Fibroblast of mammary gland (primary cell): ENCODE data around the gene PRRG4.

Source experiments
- DNase-seq: peaks from one replicate; pipeline ENCODE4 v3.0.0-alpha.2; 2010; ENCODE audit warnings: low read depth
- H3K4me3 ChIP-seq: 2 replicates; pipeline ENCODE4 v1.5.1; 2011; ENCODE audit warnings: low read depth, mild to moderate bottlenecking, low read length, moderate library complexity; ENCODE audit not compliant: control insufficient read depth
- CTCF ChIP-seq: conservative IDR thresholded peaks from 2 replicates; pipeline ENCODE4 v1.5.1; 2011; ENCODE audit warnings: low read depth, low read length, inconsistent platforms; ENCODE audit not compliant: control insufficient read depth, insufficient read depth

Gene PRRG4

DNA sequence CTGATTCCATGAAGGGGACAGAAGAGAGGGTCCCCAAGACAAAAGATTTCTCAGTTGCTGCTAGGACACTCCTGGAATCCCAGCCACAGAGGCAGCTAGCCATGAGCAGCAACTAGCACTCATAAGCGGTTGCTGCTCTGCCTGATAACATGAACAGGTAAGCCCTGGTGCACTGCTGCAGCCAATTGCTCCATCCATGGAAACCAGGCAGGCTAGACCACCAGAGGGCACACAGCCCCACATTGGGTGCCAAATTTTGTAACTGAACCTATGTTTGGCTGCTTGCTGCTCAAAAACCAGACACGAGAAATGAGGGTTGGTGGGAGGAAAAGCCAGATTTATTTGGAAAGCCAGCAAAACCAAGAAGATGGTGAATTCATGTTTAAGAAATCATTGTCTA is 40.9 kb downstream of the PRRG4 start:
- DNase-seq: no peak
- peak; percentile 36 for TF ChIP-seq CTCF
- no peak overlapping the region for H3K4me3 ChIP-seq

DNA sequence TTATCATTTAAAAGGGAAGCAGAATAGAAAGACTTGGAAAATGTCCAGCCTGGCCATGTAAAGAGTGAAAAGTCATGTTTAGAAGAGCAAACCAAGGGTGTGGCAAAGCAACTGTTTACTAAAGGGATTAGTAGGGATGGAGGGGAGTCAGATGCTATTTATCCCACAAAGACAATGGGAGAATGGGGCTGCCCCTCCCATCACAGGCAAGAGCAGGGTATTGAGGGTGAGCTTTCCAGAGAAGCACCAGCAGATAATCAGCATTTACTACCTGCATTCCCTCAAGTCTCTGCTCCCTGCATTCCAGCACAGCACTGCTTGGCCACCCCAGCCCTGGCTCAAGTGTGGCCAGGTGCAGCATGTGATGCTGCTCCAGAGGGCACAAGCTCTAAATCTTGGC is 44.4 kb downstream of the PRRG4 start:
- no peak overlapping the region for H3K4me3 ChIP-seq
- DNase-seq: no peak
- TF ChIP-seq CTCF: no peak

DNA sequence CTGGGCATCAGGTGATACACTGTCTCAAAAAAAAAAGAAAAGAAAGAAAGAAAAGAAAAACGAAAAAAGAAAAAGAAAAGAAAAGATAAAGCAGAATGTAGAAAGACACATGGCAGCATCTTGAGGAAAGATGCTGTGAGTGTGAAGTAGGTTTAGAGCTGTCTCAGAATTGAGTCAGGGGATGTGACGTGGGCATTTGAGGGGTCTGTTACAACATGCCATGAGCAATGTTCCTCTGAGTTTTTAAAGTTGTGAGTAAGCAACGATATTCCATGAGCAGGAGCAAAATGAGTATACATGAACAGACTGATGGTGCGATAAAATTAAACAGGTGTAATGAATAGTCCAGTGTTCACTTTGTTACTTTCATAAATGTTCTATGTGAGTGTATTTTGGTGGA is 51.6 kb downstream of the PRRG4 start:
- no peak for TF ChIP-seq CTCF
- peak; percentile 55 for DNase-seq
- H3K4me3 ChIP-seq: no peak overlapping the region

GRCh38 chr11:32883421-32883820 is 53.7 kb downstream of the PRRG4 start:
- H3K4me3 ChIP-seq: no peak overlapping the region
- DNase-seq: no peak

GRCh38 chr11:32884023-32884422 is 54.3 kb downstream of the PRRG4 start:
- no peak for TF ChIP-seq CTCF
- H3K4me3 ChIP-seq: no peak overlapping the region
- DNase-seq: no peak

More at GRCh38 chr11:32883421-32883820, 53.7 kb downstream of the PRRG4 start:
- no peak for TF ChIP-seq CTCF

GRCh38 chr11:32884770-32885384 is 55.1 kb downstream of the PRRG4 start:
- DNase-seq: peak; percentile 30
- peak; percentile 48 for TF ChIP-seq CTCF
- H3K4me3 ChIP-seq: no peak overlapping the region

GRCh38 chr11:32885556-32885955 is 55.8 kb downstream of the PRRG4 start:
- TF ChIP-seq CTCF: no peak
- DNase-seq: no peak

More at GRCh38 chr11:32885556-32885955, 55.8 kb downstream of the PRRG4 start:
- no peak overlapping the region for H3K4me3 ChIP-seq
